ENCODE data around the gene FSD2. TPM values are rescaled to one million over a fixed set of nuclear protein-coding genes. Genes with fewer than 3 reads are reported as not detected.

FSD2 gene
- total RNA-seq, 1 experiment from 2014 or later, result not detected

GRCh38 chr15:82751308-82751707 is 54.6 kb downstream of the FSD2 start:
- peaks cover 25% of the 10 kb centered on the region for H3K4me1 ChIP-seq (replicated peaks; ENCODE audit: insufficient read depth)
- no peak for DNase-seq
- H3K9me3 ChIP-seq (ENCODE audit: insufficient read depth, low read depth), result no peaks in the 10 kb centered on the region
- intact Hi-C loops (cut with micrococcal nuclease; ENCODE audit: unreplicated experiment), result loop anchor here (2.0 kb wide), 2 partner anchors 57 to 259 kb away; partner anchors contain the start of genes C15orf40 and WHAMM
- H3K4me3 ChIP-seq, result peak overlapping the region; percentile 83
- no TSS peak for BruUV-seq (replicated peaks)
- H4K20me1 ChIP-seq (ENCODE audit: insufficient read depth), result peaks cover 15% of the 10 kb centered on the region
- no peaks in the 10 kb centered on the region for H3K9me2 ChIP-seq (ENCODE audit: insufficient read depth)
- H3K36me3 ChIP-seq (ENCODE audit: low read depth), result peaks cover 23% of the 10 kb centered on the region
- H3K27ac ChIP-seq, result 0 out of 2 replicates have a peak overlapping the region, but pooled peaks have one; percentile 74
- H3K27me3 ChIP-seq (ENCODE audit: insufficient read depth, low read depth), result no peaks in the 10 kb centered on the region
- ChIA-PET CTCF (interaction anchor here (0.6 kb wide), 1 partner anchor 61 kb away, joined by 4 read pairs; no protein-coding TSS in a partner anchor), POLR2A (ENCODE audit: unreplicated experiment) (interaction anchor here (0.6 to 1.6 kb wide), 3 partner anchors 12 to 1152 kb away, joined by 3 to 8 read pairs (median 4); no protein-coding TSS in a partner anchor)
- no peak for TF ChIP-seq EZH2 (IDR thresholded peaks at IDR 0.05; ENCODE audit: low read depth)
- TF ChIP-seq, protein P1, sequence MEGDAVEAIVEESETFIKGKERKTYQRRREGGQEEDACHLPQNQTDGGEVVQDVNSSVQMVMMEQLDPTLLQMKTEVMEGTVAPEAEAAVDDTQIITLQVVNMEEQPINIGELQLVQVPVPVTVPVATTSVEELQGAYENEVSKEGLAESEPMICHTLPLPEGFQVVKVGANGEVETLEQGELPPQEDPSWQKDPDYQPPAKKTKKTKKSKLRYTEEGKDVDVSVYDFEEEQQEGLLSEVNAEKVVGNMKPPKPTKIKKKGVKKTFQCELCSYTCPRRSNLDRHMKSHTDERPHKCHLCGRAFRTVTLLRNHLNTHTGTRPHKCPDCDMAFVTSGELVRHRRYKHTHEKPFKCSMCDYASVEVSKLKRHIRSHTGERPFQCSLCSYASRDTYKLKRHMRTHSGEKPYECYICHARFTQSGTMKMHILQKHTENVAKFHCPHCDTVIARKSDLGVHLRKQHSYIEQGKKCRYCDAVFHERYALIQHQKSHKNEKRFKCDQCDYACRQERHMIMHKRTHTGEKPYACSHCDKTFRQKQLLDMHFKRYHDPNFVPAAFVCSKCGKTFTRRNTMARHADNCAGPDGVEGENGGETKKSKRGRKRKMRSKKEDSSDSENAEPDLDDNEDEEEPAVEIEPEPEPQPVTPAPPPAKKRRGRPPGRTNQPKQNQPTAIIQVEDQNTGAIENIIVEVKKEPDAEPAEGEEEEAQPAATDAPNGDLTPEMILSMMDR (conservative IDR thresholded peaks at IDR 0.05), result no peak
- H2AFZ ChIP-seq, result peak overlapping the region; percentile 89; the same call in 1 of the 2 replicates
- peaks cover 24% of the 10 kb centered on the region for H3F3A ChIP-seq (ENCODE audit: insufficient read depth, low read depth)
- peaks cover 46% of the 10 kb centered on the region for H3K79me2 ChIP-seq (ENCODE audit: low read depth)
- peak overlapping the region; percentile 97 for H3K4me2 ChIP-seq

GRCh38 chr15:82750831-82751180 is 55.1 kb downstream of the FSD2 start:
- ChIA-PET POLR2A (ENCODE audit: unreplicated experiment) (interaction anchor here (0.7 to 1.6 kb wide), 5 partner anchors 12 to 210 kb away, joined by 3 to 8 read pairs (median 3); partner anchors contain the start of gene RPS17), CTCF (interaction anchor here (0.5 to 0.6 kb wide), 2 partner anchors 15 to 61 kb away, joined by 4 to 6 read pairs; no protein-coding TSS in a partner anchor)
- peaks cover 46% of the 10 kb centered on the region for H3K79me2 ChIP-seq (ENCODE audit: low read depth)
- TF ChIP-seq, protein P1 (conservative IDR thresholded peaks at IDR 0.05), result no peak
- H3K27ac ChIP-seq, result peak overlapping the region; percentile 74
- peaks cover 15% of the 10 kb centered on the region for H4K20me1 ChIP-seq (ENCODE audit: insufficient read depth)
- H3K4me2 ChIP-seq, result peak overlapping the region; percentile 97
- intact Hi-C loops (cut with micrococcal nuclease; ENCODE audit: unreplicated experiment), result loop anchor here (1.0 to 2.0 kb wide), 3 partner anchors 58 to 260 kb away; partner anchors contain the start of genes C15orf40, RPS17 and WHAMM
- H3K27me3 ChIP-seq (ENCODE audit: insufficient read depth, low read depth), result no peaks in the 10 kb centered on the region
- BruUV-seq (replicated peaks), result no TSS peak
- no peaks in the 10 kb centered on the region for H3K9me2 ChIP-seq (ENCODE audit: insufficient read depth)
- H3K36me3 ChIP-seq (ENCODE audit: low read depth), result peaks cover 23% of the 10 kb centered on the region
- H3K4me1 ChIP-seq (replicated peaks; ENCODE audit: insufficient read depth), result peaks cover 25% of the 10 kb centered on the region
- H3F3A ChIP-seq (ENCODE audit: insufficient read depth, low read depth), result peaks cover 24% of the 10 kb centered on the region
- H3K4me3 ChIP-seq, result peak overlapping the region; percentile 83
- peak overlapping the region; percentile 89 for H2AFZ ChIP-seq
- peak in 1 of 2 experiments; percentile 42 for DNase-seq
- no peaks in the 10 kb centered on the region for H3K9me3 ChIP-seq (ENCODE audit: insufficient read depth, low read depth)

DNA sequence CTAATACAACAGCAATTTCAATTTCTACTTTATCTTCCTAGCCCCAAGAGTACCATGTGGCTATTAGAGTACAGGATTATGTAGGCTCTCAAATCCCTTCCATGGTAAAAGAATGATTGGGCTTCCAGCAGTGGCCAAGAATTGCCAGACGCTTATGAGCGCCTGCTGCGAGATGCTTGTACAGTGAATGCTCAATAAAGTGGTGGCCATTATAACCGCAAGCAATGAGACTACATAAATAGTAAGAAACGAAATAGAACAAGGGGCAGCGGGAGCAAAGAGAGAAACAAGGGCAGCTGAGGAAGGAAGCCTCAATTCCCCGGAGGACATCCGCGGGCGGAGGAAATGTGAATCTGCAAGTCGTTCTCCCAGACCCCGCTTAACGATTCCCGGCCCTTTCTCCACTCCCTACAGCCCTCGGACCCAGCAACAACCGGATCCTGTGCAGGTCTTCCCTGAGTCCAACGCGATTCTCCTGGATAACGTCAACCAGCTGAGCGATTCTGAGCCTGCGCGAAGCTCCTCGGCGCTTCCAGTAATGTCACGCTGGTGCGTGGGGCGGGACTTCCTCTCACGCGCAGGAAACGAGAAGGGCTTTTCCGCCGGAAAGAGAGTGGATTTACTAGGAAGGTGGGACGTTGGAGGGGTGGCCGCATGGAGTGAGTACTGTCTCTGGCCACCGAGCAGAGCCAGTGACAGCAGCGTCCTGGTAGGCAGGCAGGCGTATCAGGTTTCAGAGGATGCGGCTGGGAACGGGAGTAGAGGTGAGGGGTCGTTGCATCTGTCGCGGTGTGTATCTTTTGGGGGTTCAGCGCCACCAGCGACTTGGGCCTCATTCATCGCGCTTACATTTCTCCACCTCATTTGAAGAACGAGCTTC is 55.7 kb downstream of the FSD2 start:
- TF ChIP-seq, protein P1 (conservative IDR thresholded peaks at IDR 0.05), result no peak
- no peak for TF ChIP-seq EZH2 (IDR thresholded peaks at IDR 0.05; ENCODE audit: low read depth)
- H3K27me3 ChIP-seq (ENCODE audit: insufficient read depth, low read depth), result no peaks in the 10 kb centered on the region
- peak overlapping the region; percentile 83 for H3K4me3 ChIP-seq
- peaks cover 17% of the 10 kb centered on the region for H3K36me3 ChIP-seq (ENCODE audit: low read depth)
- TSS peak; percentile 93 for BruUV-seq (replicated peaks)
- H3K9me3 ChIP-seq (ENCODE audit: insufficient read depth, low read depth), result no peaks in the 10 kb centered on the region
- ChIA-PET CTCF (interaction anchor here (0.5 to 1.2 kb wide), 3 partner anchors 16 to 219 kb away, joined by 4 to 6 read pairs (median 4); no protein-coding TSS in a partner anchor), POLR2A (ENCODE audit: unreplicated experiment) (interaction anchor here (0.6 to 1.6 kb wide), 17 partner anchors 11 to 631 kb away, joined by 3 to 8 read pairs (median 4); partner anchors contain the start of genes RAMAC and RPS17)
- no peaks in the 10 kb centered on the region for H3K9me2 ChIP-seq (ENCODE audit: insufficient read depth)
- peak overlapping the region; percentile 74 for H3K27ac ChIP-seq
- intact Hi-C loops (cut with micrococcal nuclease; ENCODE audit: unreplicated experiment), result loop anchor here (1.0 to 2.0 kb wide), 3 partner anchors 59 to 261 kb away; partner anchors contain the start of genes C15orf40, RPS17 and WHAMM
- peaks cover 25% of the 10 kb centered on the region for H3K4me1 ChIP-seq (replicated peaks; ENCODE audit: insufficient read depth)
- H3F3A ChIP-seq (ENCODE audit: insufficient read depth, low read depth), result peaks cover 24% of the 10 kb centered on the region
- H4K20me1 ChIP-seq (ENCODE audit: insufficient read depth), result peaks cover 15% of the 10 kb centered on the region
- peaks cover 40% of the 10 kb centered on the region for H3K79me2 ChIP-seq (ENCODE audit: low read depth)
- peak overlapping the region; percentile 89 for H2AFZ ChIP-seq
- DNase-seq, result peak; percentile 84 to 89
- peak overlapping the region; percentile 97 for H3K4me2 ChIP-seq
